GM12865 (cell line): ENCODE results near the gene MDN1.

Experiments used
- DNase-seq: peaks from one replicate; pipeline ENCODE4 v3.0.0; 2010; ENCODE audit warnings: low read depth
- H3K4me3 ChIP-seq: 2 replicates; pipeline ENCODE4 v1.5.1; 2011; ENCODE audit warnings: mild to moderate bottlenecking, low read depth, low read length, control low read depth
- CTCF ChIP-seq: IDR thresholded peaks from 2 replicates; pipeline ENCODE4 v1.5.1; 2011; ENCODE audit warnings: low read length, control low read depth, low read depth, inconsistent platforms; ENCODE audit not compliant: insufficient read depth; ENCODE audit errors: missing control alignments

MDN1 gene

DNA sequence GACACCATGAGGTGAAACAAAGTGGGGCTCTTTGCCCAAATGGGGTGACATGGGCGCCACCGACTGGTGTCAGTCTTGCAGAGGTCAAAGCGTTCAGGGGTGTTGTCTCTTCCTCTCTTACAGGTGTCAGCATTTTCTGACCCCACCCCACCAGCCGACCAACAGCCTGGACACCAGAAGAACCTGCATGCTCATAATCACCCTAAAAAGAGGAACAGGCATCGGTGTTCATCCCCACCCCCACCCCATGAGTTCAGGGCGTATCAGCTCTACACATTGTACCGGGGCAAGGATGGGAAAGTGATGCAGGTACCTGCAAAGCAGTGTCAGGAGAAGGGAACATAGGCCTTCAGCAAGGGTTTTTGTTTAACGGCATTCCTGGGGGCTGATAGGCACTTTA, 195.8 kb downstream of the MDN1 start:
- no peak for DNase-seq
- TF ChIP-seq CTCF = no peak
- no peak overlapping the region for H3K4me3 ChIP-seq

- no peak for TF ChIP-seq CTCF
- DNase-seq = no peak
- no peak overlapping the region for H3K4me3 ChIP-seq
These were observed 200.0 kb downstream of the MDN1 start for GRCh38 chr6:89619567-89619966.

DNA sequence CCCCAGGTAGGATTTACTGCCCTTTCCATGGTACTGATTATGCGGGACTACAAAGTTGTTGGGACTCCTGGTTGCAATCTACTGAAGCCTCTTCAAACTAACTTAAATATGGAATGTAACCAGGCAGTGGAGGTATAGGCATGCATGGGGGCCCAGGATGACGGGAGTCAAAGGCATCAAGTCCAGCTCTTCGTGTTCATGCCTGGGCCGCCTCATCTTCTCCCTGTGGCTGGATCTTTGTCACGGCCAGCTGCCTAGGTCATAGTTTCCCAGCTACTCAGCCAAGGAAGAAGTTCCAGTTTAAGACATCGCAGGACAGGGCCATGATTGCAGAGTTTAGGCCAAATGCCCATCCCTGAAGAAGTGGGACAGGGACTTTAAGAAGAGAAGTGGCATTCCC, 201.6 kb downstream of the MDN1 start:
- no peak for DNase-seq

GRCh38 chr6:89616531-89616930, 203.1 kb downstream of the MDN1 start:
- no peak for DNase-seq
- TF ChIP-seq CTCF = no peak
- H3K4me3 ChIP-seq = no peak overlapping the region

More for the DNA sequence above, 201.6 kb downstream of the MDN1 start:
- TF ChIP-seq CTCF = no peak
- H3K4me3 ChIP-seq = no peak overlapping the region

- TF ChIP-seq CTCF = no peak
- no peak for DNase-seq
These were observed 203.7 kb downstream of the MDN1 start for GRCh38 chr6:89615882-89616281.

DNA sequence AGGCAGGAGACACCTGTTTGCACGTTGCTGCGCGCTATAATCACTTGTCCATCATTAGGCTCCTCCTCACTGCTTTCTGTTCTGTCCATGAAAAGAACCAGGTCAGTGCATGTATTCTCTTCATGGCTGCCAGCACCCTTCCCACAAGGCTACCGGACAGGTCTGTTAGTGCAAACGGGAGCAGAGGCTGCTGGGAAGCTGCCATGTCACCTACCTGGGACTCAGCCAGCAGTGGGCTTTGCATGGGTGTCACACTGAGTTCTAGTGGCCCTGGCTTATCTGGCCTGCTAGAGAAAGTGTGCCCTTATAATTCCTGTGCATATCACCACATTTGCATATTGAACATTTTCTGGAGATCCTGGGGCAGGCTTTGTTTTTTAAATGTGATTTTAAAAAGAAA, 205.8 kb downstream of the MDN1 start:
- DNase-seq = no peak
- no peak overlapping the region for H3K4me3 ChIP-seq
- TF ChIP-seq CTCF = no peak

More at GRCh38 chr6:89615882-89616281, 203.7 kb downstream of the MDN1 start:
- no peak overlapping the region for H3K4me3 ChIP-seq

DNA sequence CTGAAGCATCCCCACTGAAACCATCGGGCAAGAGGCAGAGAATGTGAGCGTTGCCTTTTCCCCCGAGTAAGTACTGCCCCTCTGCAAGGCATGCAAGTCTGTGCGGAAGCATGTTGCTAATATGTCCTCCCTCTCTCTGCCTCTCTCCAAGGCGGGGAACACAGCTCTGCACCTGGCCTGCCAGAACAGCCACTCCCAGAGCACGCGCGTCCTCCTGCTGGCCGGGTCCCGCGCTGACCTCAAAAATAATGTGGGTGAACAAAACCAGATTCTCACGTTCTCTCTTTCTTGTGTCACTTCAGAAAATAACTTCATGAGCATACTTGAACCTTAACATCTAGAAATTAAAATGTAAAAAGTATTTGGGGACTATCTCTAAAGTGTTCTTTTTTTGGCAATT, 207.5 kb downstream of the MDN1 start:
- H3K4me3 ChIP-seq = no peak overlapping the region
- DNase-seq = no peak
- no peak for TF ChIP-seq CTCF
